ENCODE results near the gene LCP1. TPM values are rescaled to one million over a fixed set of nuclear protein-coding genes. Genes with fewer than 3 reads are reported as not detected.
A peak's percentile ranks its signal among the peaks of the same experiment; 100 is the strongest.

Gene LCP1
- total RNA-seq, 1 experiment from 2014 or later = not detected

- no peak for DNase-seq
- H3K9me3 ChIP-seq (replicated peaks) = no peaks in the 10 kb centered on the region
- no peaks in the 10 kb centered on the region for H3K27me3 ChIP-seq
These were observed 27.7 kb downstream of the LCP1 start for GRCh38 chr13:46154136-46154801.

DNA sequence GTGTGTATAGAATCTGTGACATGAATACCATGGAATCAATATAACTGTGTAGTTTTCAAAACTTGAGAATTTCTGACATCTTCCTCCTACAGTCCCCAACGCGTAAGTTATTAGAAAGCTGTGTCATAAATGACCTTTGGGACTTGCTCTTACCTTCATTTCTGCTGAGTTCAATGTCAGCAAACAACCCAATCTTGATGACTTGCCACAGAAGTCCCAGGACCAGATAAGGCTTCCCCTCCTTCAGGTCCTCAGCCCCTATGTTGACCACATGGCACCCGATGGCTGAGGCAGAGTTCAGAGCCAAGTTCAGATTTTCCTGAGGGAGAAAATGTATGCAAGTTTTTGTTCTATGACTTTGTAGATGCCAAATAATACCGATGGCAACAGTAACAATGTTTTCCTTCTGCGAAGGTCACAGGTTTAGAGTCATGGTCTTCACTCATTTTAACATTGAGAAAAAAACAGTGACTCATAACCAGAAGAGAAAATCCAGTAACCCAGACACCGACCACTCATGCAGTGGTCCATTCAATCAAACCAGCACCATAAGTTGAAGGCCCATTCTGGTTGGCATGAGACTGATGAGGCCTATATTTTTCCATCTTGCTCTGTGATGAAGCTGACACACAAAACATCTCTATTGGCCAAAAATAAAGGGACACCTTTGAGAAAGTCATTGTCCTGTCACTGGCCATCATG lies 29.2 kb downstream of the LCP1 start:
- H3K4me3 ChIP-seq = no peak overlapping the region

More at GRCh38 chr13:46154136-46154801, 27.7 kb downstream of the LCP1 start:
- no peaks in the 10 kb centered on the region for H3K36me3 ChIP-seq
- no peaks in the 10 kb centered on the region for H3K4me1 ChIP-seq
- no peak overlapping the region for H3K27ac ChIP-seq
- no peak overlapping the region for H3K4me3 ChIP-seq

DNA sequence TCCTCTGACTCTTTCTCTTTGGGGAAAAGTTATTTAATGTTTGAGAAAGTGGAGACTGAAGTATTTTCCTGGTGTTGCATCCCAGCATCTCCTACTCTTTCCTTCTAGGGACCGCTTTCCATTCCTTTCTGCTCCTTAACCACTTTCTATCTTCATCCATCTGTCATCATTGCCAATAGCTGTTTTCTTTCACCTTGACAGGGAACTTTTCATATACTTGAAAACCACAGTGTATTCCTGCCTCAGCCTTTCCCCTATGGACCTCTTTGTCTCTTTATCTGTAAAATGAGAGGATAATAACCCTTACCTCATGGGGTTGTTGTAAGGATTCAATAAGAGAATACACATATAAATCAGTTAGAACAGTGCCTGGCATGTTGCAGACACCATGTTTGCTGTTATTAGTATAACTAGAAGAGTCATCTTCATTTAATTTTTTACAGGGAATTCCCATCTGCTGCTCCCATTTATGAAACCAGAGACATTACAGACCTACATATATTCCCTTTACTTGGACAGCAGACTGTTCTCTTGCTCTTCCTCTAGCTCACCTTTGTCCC lies 31.8 kb downstream of the LCP1 start:
- Histone ChIP-seq H3K4me1 (no peaks in the 10 kb centered on the region), H3K27me3 (no peaks in the 10 kb centered on the region), H3K27ac (no peak overlapping the region), H3K4me3 (no peak overlapping the region), H3K9me3 (replicated peaks) (no peaks in the 10 kb centered on the region), H3K36me3 (no peaks in the 10 kb centered on the region)
- DNase-seq = no peak

More for the DNA sequence above, 29.2 kb downstream of the LCP1 start:
- no peaks in the 10 kb centered on the region for H3K36me3 ChIP-seq
- H3K27me3 ChIP-seq = no peaks in the 10 kb centered on the region
- no peaks in the 10 kb centered on the region for H3K9me3 ChIP-seq (replicated peaks)
- no peaks in the 10 kb centered on the region for H3K4me1 ChIP-seq
- DNase-seq = no peak
- no peak overlapping the region for H3K27ac ChIP-seq

DNA sequence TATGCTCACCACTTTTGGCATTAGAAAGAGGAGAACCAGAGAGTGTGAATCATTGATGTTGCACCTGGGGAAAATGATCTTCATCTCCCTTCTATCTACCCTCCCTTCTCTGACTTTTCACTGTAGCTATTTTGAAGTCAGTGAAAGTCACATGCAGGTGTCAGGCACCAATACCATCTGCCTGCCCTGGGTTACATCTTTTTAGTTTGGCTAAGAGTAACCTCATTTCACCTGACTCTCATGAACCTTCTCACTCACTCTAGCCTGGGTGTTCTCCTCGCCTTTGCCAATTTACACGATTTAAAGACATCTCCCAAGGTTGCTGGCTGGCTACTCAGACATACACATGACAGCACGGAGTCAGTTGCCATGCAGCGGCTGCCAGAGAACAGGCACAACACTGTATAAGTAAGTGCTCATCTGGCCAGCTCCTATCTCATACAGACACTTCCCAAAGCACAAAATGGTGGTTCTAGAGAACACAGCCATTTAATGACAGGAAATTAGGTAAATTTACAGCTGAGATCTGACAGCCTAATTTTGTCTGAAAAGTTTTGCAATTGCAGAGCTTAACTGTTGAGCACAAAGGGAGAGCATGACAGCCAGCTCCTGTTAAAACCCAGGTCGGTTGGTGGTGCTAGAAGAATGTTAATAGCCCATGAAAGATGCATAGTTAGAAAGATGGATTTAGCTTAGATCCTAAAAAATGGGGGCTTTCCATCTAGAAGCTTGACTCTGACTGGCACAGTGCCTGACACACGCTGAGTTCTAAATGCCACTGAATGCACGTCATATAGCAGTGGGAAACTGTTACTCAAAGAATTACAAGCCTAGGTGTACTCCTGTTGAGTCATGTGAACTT lies 32.5 kb downstream of the LCP1 start:
- no peaks in the 10 kb centered on the region for H3K36me3 ChIP-seq
- H3K4me3 ChIP-seq = no peak overlapping the region
- no peaks in the 10 kb centered on the region for H3K4me1 ChIP-seq
- H3K27me3 ChIP-seq = no peaks in the 10 kb centered on the region
- no peaks in the 10 kb centered on the region for H3K9me3 ChIP-seq (replicated peaks)
- no peak overlapping the region for H3K27ac ChIP-seq
- DNase-seq = no peak

DNA sequence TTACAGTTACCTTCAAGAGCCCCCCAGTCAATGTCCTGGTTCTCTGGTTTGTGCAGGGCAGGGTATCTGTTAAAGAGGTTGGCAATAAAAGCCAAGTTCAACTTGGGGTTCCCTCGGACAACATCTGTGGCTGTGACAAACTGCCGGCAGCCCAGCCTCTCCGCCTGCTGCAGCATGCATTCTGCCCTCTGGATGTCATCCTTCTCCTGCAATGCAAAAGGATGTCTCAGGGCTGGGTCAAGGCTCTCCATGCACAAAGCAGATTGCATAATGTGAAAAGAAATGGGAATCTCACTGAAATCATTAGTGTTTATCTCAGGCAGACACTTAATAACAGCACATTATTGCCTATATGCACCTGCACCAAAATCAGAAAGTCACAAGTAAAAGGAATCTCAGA lies 35.1 kb downstream of the LCP1 start:
- no peak overlapping the region for H3K4me3 ChIP-seq
- no peaks in the 10 kb centered on the region for H3K36me3 ChIP-seq
- H3K27me3 ChIP-seq = no peaks in the 10 kb centered on the region
- DNase-seq = no peak
- H3K4me1 ChIP-seq = no peaks in the 10 kb centered on the region
- no peaks in the 10 kb centered on the region for H3K9me3 ChIP-seq (replicated peaks)
- H3K27ac ChIP-seq = no peak overlapping the region

DNA sequence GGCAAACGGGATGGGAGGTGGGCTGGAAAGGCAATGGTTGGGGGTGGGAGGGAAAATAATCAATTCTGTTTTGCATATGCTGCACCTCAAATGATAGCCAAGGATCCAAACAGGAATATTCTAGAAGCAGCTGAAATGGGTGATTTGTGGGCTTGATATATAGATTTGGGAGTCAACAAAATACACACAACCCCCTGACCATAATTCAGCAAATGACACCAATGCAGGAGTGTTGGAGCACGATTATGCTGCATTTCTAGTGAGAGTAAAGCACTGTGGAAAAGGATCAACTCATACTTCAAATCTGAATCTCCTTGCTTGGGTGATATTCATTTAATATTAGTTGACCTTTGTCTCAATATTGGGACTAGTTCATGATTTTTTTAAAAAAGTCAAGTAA lies 36.0 kb downstream of the LCP1 start:
- Histone ChIP-seq H3K36me3 (no peaks in the 10 kb centered on the region), H3K27me3 (no peaks in the 10 kb centered on the region), H3K4me1 (no peaks in the 10 kb centered on the region), H3K27ac (no peak overlapping the region), H3K9me3 (replicated peaks) (no peaks in the 10 kb centered on the region), H3K4me3 (no peak overlapping the region)
- no peak for DNase-seq

DNA sequence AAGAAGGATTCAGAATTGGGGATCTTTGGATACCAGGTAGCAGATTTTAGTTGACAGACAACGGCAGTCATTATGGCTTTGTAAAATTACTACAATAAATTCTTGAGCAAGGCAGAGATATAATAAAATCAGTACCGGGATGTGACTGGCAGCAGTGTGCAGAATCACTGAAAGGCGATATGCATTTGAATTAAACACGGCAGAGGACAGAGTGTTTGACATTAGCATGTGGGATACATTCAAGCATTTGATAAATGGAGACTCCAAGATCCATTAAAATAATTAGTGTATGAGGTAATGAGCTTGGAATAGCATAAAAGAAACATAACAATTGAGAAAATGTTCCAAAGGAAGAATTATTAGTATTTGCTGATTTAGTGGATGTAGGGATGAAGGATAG lies 36.8 kb downstream of the LCP1 start:
- no peak overlapping the region for H3K4me3 ChIP-seq

GRCh38 chr13:46143184-46143701 lies 38.7 kb downstream of the LCP1 start:
- H3K9me3 ChIP-seq (replicated peaks) = no peaks in the 10 kb centered on the region
- no peak overlapping the region for H3K27ac ChIP-seq
- no peaks in the 10 kb centered on the region for H3K36me3 ChIP-seq
- H3K4me1 ChIP-seq = no peaks in the 10 kb centered on the region
- H3K27me3 ChIP-seq = peaks cover under 1% of the 10 kb centered on the region; the same call in 1 of the 2 replicates
- no peak for DNase-seq
- H3K4me3 ChIP-seq = no peak overlapping the region

More for the DNA sequence above, 36.8 kb downstream of the LCP1 start:
- DNase-seq = no peak
- Histone ChIP-seq H3K36me3 (no peaks in the 10 kb centered on the region), H3K27me3 (no peaks in the 10 kb centered on the region), H3K9me3 (replicated peaks) (no peaks in the 10 kb centered on the region), H3K27ac (no peak overlapping the region), H3K4me1 (no peaks in the 10 kb centered on the region)

- Histone ChIP-seq H3K36me3 (no peaks in the 10 kb centered on the region), H3K27ac (no peak overlapping the region), H3K4me3 (no peak overlapping the region), H3K27me3 (peaks cover 4% of the 10 kb centered on the region; the same call in 1 of the 2 replicates), H3K9me3 (replicated peaks) (no peaks in the 10 kb centered on the region), H3K4me1 (no peaks in the 10 kb centered on the region)
- DNase-seq = no peak
These were observed 39.2 kb downstream of the LCP1 start for GRCh38 chr13:46142776-46143175.

DNA sequence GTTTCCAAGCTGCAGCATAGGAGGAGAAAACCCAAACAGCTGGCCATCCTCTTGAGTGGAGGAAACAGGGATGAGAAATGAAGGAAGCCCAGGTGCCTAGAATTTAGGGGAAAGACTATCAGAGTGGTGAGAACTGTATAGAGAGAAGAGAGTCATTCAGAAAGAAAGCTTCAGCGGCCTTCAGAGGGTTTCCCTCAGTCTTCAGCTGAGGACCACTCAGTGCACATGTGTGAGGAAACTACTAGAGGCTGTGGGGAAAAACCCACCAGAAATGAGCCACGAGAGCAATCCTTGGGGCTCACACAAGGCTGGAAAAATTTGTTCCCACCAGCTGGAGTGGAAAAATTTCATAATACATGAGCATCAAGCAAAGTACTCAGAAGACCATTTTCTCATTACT lies 41.9 kb downstream of the LCP1 start:
- no peak for DNase-seq
- H3K4me1 ChIP-seq = no peaks in the 10 kb centered on the region
- peaks cover 4% of the 10 kb centered on the region; the same call in 1 of the 2 replicates for H3K27me3 ChIP-seq
- no peak overlapping the region for H3K27ac ChIP-seq
- no peaks in the 10 kb centered on the region for H3K36me3 ChIP-seq
- no peak overlapping the region for H3K4me3 ChIP-seq
- no peaks in the 10 kb centered on the region for H3K9me3 ChIP-seq (replicated peaks)

- Histone ChIP-seq H3K9me3 (replicated peaks) (no peaks in the 10 kb centered on the region), H3K27me3 (peaks cover 4% of the 10 kb centered on the region; the same call in 1 of the 2 replicates), H3K36me3 (no peaks in the 10 kb centered on the region), H3K4me3 (no peak overlapping the region), H3K27ac (no peak overlapping the region), H3K4me1 (no peaks in the 10 kb centered on the region)
- DNase-seq = no peak
These were observed 44.2 kb downstream of the LCP1 start for GRCh38 chr13:46137627-46138317.

DNA sequence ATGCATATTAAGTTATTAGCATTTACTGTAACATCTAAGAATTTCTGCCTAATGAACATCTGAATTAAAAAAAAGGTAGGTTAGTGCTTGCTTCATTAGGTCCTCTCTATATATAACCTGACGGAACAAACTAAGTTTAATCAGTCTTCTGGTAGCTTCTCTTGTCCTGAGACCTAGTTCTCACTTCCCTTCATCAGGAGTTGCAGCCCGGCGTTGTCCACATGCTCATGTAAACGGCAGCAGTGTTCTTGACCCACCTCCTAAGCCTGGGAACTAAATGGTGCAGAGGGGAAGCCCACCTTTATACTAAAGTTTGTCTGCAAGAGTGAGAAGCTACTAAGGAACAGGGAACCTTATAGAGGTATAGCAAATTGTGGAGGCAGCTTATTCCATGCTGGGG lies 45.3 kb downstream of the LCP1 start:
- DNase-seq = no peak
- no peaks in the 10 kb centered on the region for H3K36me3 ChIP-seq
- no peak overlapping the region for H3K27ac ChIP-seq

DNA sequence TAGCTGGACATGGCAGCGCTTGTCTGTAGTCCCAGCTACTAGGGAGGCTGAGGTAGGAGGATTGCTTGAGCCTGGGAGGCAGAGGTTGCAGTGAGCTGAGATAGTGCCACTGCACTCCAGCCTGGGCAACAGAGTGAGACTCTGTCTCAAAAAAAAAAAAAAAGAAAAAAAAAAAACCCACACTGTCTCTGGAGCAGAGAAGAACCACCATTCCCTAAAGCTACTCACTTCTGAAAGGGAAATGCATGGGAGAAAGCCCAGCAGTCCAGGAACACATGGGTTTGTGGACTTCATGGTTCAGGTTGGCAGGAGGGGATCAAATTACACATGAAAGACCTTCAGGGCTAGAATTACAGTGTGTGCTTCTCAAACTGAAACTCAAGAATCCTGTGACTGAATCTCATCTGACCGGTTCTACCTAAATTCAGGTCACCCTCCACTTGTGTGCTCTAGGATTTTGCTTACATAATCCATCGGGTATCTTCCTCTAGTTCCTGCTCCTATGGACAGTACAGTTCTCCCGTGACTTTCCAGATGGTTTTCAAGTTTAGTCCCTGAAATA lies 46.9 kb downstream of the LCP1 start:
- no peaks in the 10 kb centered on the region for H3K4me1 ChIP-seq
- peaks cover 4% of the 10 kb centered on the region; the same call in 1 of the 2 replicates for H3K27me3 ChIP-seq
- H3K9me3 ChIP-seq (replicated peaks) = no peaks in the 10 kb centered on the region
- H3K27ac ChIP-seq = no peak overlapping the region
- DNase-seq = peak in 1 of 2 experiments; percentile 26
- H3K4me3 ChIP-seq = no peak overlapping the region
- no peaks in the 10 kb centered on the region for H3K36me3 ChIP-seq

More for the DNA sequence above, 45.3 kb downstream of the LCP1 start:
- no peaks in the 10 kb centered on the region for H3K9me3 ChIP-seq (replicated peaks)
- H3K4me1 ChIP-seq = no peaks in the 10 kb centered on the region
- no peak overlapping the region for H3K4me3 ChIP-seq
- peaks cover 4% of the 10 kb centered on the region; the same call in 1 of the 2 replicates for H3K27me3 ChIP-seq

- Histone ChIP-seq H3K9me3 (replicated peaks) (no peaks in the 10 kb centered on the region), H3K36me3 (no peaks in the 10 kb centered on the region), H3K27me3 (peaks cover 4% of the 10 kb centered on the region; the same call in 1 of the 2 replicates), H3K4me1 (no peaks in the 10 kb centered on the region), H3K4me3 (no peak overlapping the region), H3K27ac (no peak overlapping the region)
- DNase-seq = no peak
These were observed 47.5 kb downstream of the LCP1 start for GRCh38 chr13:46134494-46134893.
